HepG2 (cell line): Measurements from ENCODE around the gene CLN6. TPM values are rescaled to one million over a fixed set of nuclear protein-coding genes. Genes with fewer than 3 reads are reported as not detected.

Experiments used
- ATAC-seq: fragments of 200-7000 bp; cut with Tn5 transposase; 3 replicates; pipeline ENCODE4 v1.9.1; 2020; ENCODE audit warnings: mild to moderate bottlenecking, moderate library complexity
- BruUV-seq: library from RNA; stranded (reverse); fragments of 400-500 nt; replicated peaks from 2 replicates; lab custom pipeline; 2021; lab: Mats Ljungman, UMichigan
- CTCF ChIA-PET: fragments of 300-600 bp; formaldehyde crosslinking; extraction: SDS; loops from one replicate; lab custom pipeline; 2021; ENCODE audit warnings: low total read pairs, inconsistent platforms, low intra/inter-chr PET ratio; lab: Yijun Ruan, JAX
- POLR2A ChIA-PET: fragments of 350-600 bp; sonication (Branson Sonifier 250); formaldehyde crosslinking; loops from one replicate; lab custom pipeline; 2020; ENCODE audit warnings: antibody characterized with exemption, inconsistent platforms; lab: Yijun Ruan, JAX
- DNase-seq: peaks from one replicate; pipeline ENCODE4 v3.0.0-alpha.2; 2015; ENCODE audit warnings: low spot score
- FAIRE-seq: peaks from 3 replicates; lab custom pipeline; 2011; peaks lifted over from hg19 to GRCh38; lab: Jason Lieb, UNC
- H2AFZ ChIP-seq: one replicate; pipeline ENCODE4 v1.6.1; 2011; ENCODE audit warnings: low read length, inconsistent platforms
- H3K27ac ChIP-seq: fragments of 300-600 bp; 3 replicates; pipeline ENCODE4 v1.8.0; 2011; ENCODE audit warnings: mixed run types, mild to moderate bottlenecking, mixed read lengths, low read length, inconsistent platforms; ENCODE audit not compliant: insufficient read depth; ENCODE audit errors: extremely low read length
- H3K27me3 ChIP-seq, 2 experiments: fragments of 200-600 bp in 1 of 2; 2 replicates in 1 of 2; 3 replicates in 1 of 2; pipeline versions ENCODE4 v1.6.0 to v1.8.0; 2011; ENCODE audit warnings: low read length in 2 of 2, mild to moderate bottlenecking in 2 of 2, moderate library complexity in 2 of 2, inconsistent platforms in 1 of 2; ENCODE audit not compliant: insufficient read depth in 2 of 2, control insufficient read depth in 1 of 2
- H3K36me3 ChIP-seq, 2 experiments: fragments of 200-600 bp in 1 of 2; replicated peaks in 1 of 2; 2 replicates in 1 of 2; 3 replicates in 1 of 2; pipeline versions ENCODE4 v1.5.1 to v1.8.0; 2011; ENCODE audit warnings: low read length in 2 of 2, inconsistent platforms in 1 of 2; ENCODE audit not compliant: insufficient read depth in 2 of 2, control insufficient read depth in 1 of 2
- H3K4me1 ChIP-seq: 2 replicates; pipeline ENCODE4 v1.5.1; 2012; ENCODE audit warnings: low read length, inconsistent platforms; ENCODE audit not compliant: insufficient read depth
- H3K4me2 ChIP-seq: 2 replicates; pipeline ENCODE4 v1.6.0; 2011; ENCODE audit warnings: low read depth, low read length, inconsistent platforms
- H3K4me3 ChIP-seq, 3 experiments: fragments of 200-600 bp in 1 of 3; sonication (generic), shearing (Covaris generic) in 1 of 3; replicated peaks in 1 of 3; 2 replicates each; pipeline ENCODE4 v1.5.1; 2011 to 2016; ENCODE audit warnings: low read length in 3 of 3, inconsistent platforms in 2 of 3, low read depth in 2 of 3, mild to moderate bottlenecking in 2 of 3, control low read depth in 1 of 3, mixed read lengths in 1 of 3; ENCODE audit not compliant: insufficient read depth in 1 of 3
- H3K79me2 ChIP-seq: one replicate; pipeline ENCODE4 v1.6.1; 2011; ENCODE audit warnings: low read length, inconsistent platforms; ENCODE audit not compliant: insufficient read depth
- H3K9ac ChIP-seq: 2 replicates; pipeline ENCODE4 v1.6.0; 2011; ENCODE audit warnings: mild to moderate bottlenecking, low read depth, low read length, inconsistent platforms; ENCODE audit not compliant: insufficient read depth
- H3K9me3 ChIP-seq: 2 replicates; pipeline ENCODE4 v1.5.1; 2012; ENCODE audit warnings: mild to moderate bottlenecking, low read length
- H4K20me1 ChIP-seq: 2 replicates; pipeline ENCODE4 v1.6.0; 2011; ENCODE audit warnings: inconsistent platforms, mild to moderate bottlenecking, low read length, moderate library complexity; ENCODE audit not compliant: insufficient read depth
- IKZF1 ChIP-seq: fragments of 450-650 bp; IDR thresholded peaks from 2 replicates; pipeline ENCODE4 v1.7.1; 2016
- NR3C1 ChIP-seq: sonication (generic); formaldehyde crosslinking; IDR thresholded peaks from 2 replicates; pipeline ENCODE4 v1.4.0; 2020; ENCODE audit warnings: missing genetic modification reagents
- SIX4 ChIP-seq: sonication (generic); formaldehyde crosslinking; IDR thresholded peaks from 2 replicates; pipeline ENCODE4 v1.4.0; 2020; ENCODE audit warnings: missing genetic modification reagents
- WGBS: methylation state at CpG from one replicate; pipeline ENCODE4 v1.1.6; 2017; ENCODE audit warnings: low lambda C conversion rate; 5-methylcytosine and 5-hydroxymethylcytosine counted together
- in situ Hi-C: cut with HindIII; loops from 2 replicates; pipeline ENCODE4 v1.10.0; 2017; ENCODE audit warnings: low pct_unique_long_range_greater_than_20kb; ENCODE audit not compliant: extremely low pct_ligation_motif_present
- intact Hi-C: fragments of 100-400 bp; cut with micrococcal nuclease; formaldehyde crosslinking; loops from one replicate; pipeline ENCODE4 v1.10.0; 2022; ENCODE audit not compliant: unreplicated experiment
- polyA plus RNA-seq, 8 experiments: library from polyadenylated mRNA; depleted of rRNA in 3 of 8; stranded (reverse) in 7 of 8; unstranded in 1 of 8; fragments of >200 nt; fragmentation: Illumina TruSeq in 4 of 8; extraction: Trizol in 4 of 8; gene quantifications; 2 replicates each; pipeline versions ENCODE4 v1.2.1 to v1.2.3, GENCODE V29; 2011 to 2016; ENCODE audit warnings: low read depth in 4 of 8, missing spikeins in 1 of 8, mixed read lengths in 1 of 8; ENCODE audit not compliant: insufficient read depth in 1 of 8
- total RNA-seq, 5 experiments: library from RNA; depleted of rRNA; stranded (reverse); fragments of >200 nt; fragmentation: Illumina TruSeq; extraction: Trizol; gene quantifications; 2 replicates each; pipeline ENCODE4 v1.2.3, GENCODE V29; 2016; ENCODE audit warnings: low read depth in 1 of 5

The CLN6 gene
- total and polyA plus RNA-seq, 2 of the 13 experiments (the other 11 are each of a cell fraction or from before 2014, with no cell fraction given) = 24.9 to 27.1 TPM

DNA sequence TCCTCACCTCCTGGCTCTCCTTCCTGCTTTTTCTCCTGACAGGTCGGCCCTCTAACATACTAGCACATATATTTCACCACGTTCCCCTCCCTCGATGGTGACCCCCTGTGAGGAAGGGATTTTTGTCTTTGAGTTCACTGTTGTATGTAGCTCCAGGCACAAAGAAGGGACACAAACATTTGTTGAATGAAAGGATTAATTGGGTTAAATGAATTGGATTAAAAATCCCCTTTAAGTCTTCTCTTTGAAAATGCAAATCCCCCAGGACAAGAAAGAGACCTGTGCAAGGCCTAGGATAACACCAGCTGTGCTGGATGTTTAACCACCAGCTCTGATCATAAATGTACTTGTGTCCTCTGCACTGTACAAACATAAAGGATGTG, 27.7 kb downstream of the CLN6 start:
- POLR2A ChIA-PET = no interaction called here
- in situ Hi-C loops = no loop called here
- H3K4me3 ChIP-seq = no peak overlapping the region
- no peak for TF ChIP-seq IKZF1
- TF ChIP-seq, all 625 proteins: peak for 0
- no TSS peak for BruUV-seq
- Histone ChIP-seq H2AFZ (no peak overlapping the region), H4K20me1 (0 out of 2 replicates have a peak, but pooled peaks cover 6% of the 10 kb centered on the region), H3K27me3 (no peaks in the 10 kb centered on the region), H3K9ac (no peak overlapping the region), H3K36me3 (no peaks in the 10 kb centered on the region; a peak in 1 of 5 replicates), H3K4me1 (peaks cover 67% of the 10 kb centered on the region), H3K79me2 (no peaks in the 10 kb centered on the region), H3K27ac (no peak overlapping the region), H3K4me2 (no peak overlapping the region), H3K9me3 (no peaks in the 10 kb centered on the region)
- CTCF ChIA-PET = no interaction called here
- ATAC-seq (no peak), DNase-seq (no peak), FAIRE-seq (no peak)
- intact Hi-C loops = no loop called here
- WGBS = 82% methylated on average over 3 of the region's 3 CpGs

DNA sequence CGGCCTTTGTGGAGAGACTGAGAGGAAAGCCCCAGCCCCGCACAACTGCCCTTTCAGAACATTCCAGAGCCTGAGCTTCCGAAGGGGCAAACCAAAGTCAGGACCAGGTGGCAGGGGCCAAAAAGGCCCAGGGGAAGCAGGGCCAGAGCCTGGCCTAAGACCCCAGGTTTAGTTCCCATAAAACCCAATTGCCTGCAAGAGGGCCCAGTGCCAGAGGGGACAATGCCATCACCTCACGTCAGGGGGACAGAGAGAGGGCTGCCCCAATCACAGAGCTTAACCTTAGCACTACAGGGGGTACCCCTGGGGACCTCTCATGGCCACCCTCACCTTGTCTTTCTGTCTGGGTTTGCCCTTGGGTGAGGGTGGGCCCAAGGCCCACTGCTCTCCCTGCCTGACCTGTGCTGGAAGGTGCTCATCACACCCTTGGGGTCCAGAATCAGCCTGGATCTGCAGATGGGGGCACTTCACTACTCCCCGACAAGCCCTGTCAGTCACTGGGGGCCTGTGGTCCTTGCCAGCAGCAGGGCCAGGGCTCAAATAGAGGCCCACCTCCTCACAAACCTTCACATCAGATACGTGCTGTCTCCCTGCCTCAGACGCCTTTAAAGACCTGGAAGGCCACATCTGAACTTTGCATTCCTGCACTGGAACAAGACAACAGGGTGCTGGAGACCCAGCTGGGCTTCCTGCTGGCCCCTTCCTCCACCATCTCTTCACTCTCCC, 28.2 kb downstream of the CLN6 start:
- Histone ChIP-seq H2AFZ (no peak overlapping the region), H3K4me3 (no peak overlapping the region), H3K4me1 (peaks cover 65% of the 10 kb centered on the region), H3K36me3 (no peaks in the 10 kb centered on the region; a peak in 1 of 5 replicates), H3K9me3 (no peaks in the 10 kb centered on the region), H4K20me1 (0 out of 2 replicates have a peak, but pooled peaks cover 6% of the 10 kb centered on the region)
- CTCF ChIA-PET = no interaction called here
- DNase-seq (no peak), FAIRE-seq (no peak)
- TF ChIP-seq SIX4 (CRISPR knock-in tag) (no peak), NR3C1 (CRISPR knock-in tag) (no peak)
- TF ChIP-seq, all 625 proteins: peak for 0
- POLR2A ChIA-PET = no interaction called here
- in situ Hi-C loops (no loop called here), intact Hi-C loops (no loop called here)
- BruUV-seq = no TSS peak
- WGBS = 100% methylated on average over 5 of the region's 7 CpGs
- no peak for ATAC-seq
- no peaks in the 10 kb centered on the region for H3K27me3 ChIP-seq
- H3K79me2 ChIP-seq = no peaks in the 10 kb centered on the region
- H3K4me2 ChIP-seq = no peak overlapping the region
- no peak overlapping the region for H3K9ac ChIP-seq
- H3K27ac ChIP-seq = no peak overlapping the region
